PC-3 (cell line): ENCODE data around the gene ABCG8. TPM values are rescaled to one million over a fixed set of nuclear protein-coding genes. Genes with fewer than 3 reads are reported as not detected.

ENCODE experiments used
- ATAC-seq: fragments of 200-7000 bp; cut with Tn5 transposase; 2 replicates; pipeline ENCODE4 v1.9.1; 2020; ENCODE audit warnings: mild to moderate bottlenecking, moderate library complexity
- BruUV-seq: library from RNA; stranded (reverse); fragments of 400-500 nt; replicated peaks from 2 replicates; lab custom pipeline; 2021; lab: Mats Ljungman, UMichigan
- CTCF ChIA-PET: fragments of 300-600 bp; sonication (Branson Sonifier 250); formaldehyde crosslinking; loops from one replicate; lab custom pipeline; 2022; ENCODE audit warnings: antibody characterized with exemption; lab: Charles Lee
- POLR2A ChIA-PET: fragments of 300-600 bp; sonication (Branson Sonifier 250); formaldehyde crosslinking; loops from one replicate; lab custom pipeline; 2022; ENCODE audit warnings: antibody characterized with exemption; ENCODE audit not compliant: unreplicated experiment; lab: Charles Lee
- DNase-seq: peaks from one replicate; pipeline ENCODE4 v3.0.0-alpha.2; 2015
- H2AFZ ChIP-seq: fragments of 300-600 bp; sonication (generic); 2 replicates; pipeline ENCODE4 v1.6.0; 2016; ENCODE audit warnings: antibody characterized with exemption, low read length
- H3F3A ChIP-seq: fragments of 300-600 bp; sonication (generic); one replicate; pipeline ENCODE4 v1.6.0; 2017; ENCODE audit warnings: antibody characterized with exemption, low read length, control low read depth, mild to moderate bottlenecking; ENCODE audit not compliant: unreplicated experiment
- H3K27ac ChIP-seq: fragments of 300-600 bp; sonication (generic); 2 replicates; pipeline ENCODE4 v1.5.1; 2016; ENCODE audit warnings: mild to moderate bottlenecking, low read length
- H3K27me3 ChIP-seq: fragments of 300-600 bp; sonication (generic); 2 replicates; pipeline ENCODE4 v1.6.1; 2016; ENCODE audit warnings: low read length, mixed read lengths
- H3K36me3 ChIP-seq: fragments of 300-600 bp; sonication (generic); 2 replicates; pipeline ENCODE4 v1.6.1; 2016; ENCODE audit warnings: low read depth, mixed run types, low read length, mixed read lengths
- H3K4me1 ChIP-seq: fragments of 300-600 bp; sonication (generic); 2 replicates; pipeline ENCODE4 v1.5.1; 2016; ENCODE audit warnings: low read length; ENCODE audit not compliant: insufficient read depth
- H3K4me2 ChIP-seq: fragments of 300-600 bp; sonication (generic); 2 replicates; pipeline ENCODE4 v1.6.0; 2016; ENCODE audit warnings: low read length
- H3K4me3 ChIP-seq: fragments of 300-600 bp; sonication (generic); 2 replicates; pipeline ENCODE4 v1.5.1; 2016; ENCODE audit warnings: mild to moderate bottlenecking, low read length, mixed read lengths
- H3K79me2 ChIP-seq: fragments of 300-600 bp; sonication (generic); 2 replicates; pipeline ENCODE4 v1.6.1; 2017; ENCODE audit warnings: low read length, mixed read lengths
- H3K9ac ChIP-seq: fragments of 300-600 bp; sonication (generic); 2 replicates; pipeline ENCODE4 v1.6.0; 2016; ENCODE audit warnings: mild to moderate bottlenecking, low read length
- H3K9me2 ChIP-seq: fragments of 300-600 bp; sonication (generic); replicated peaks from 2 replicates; pipeline ENCODE4 v1.6.1; 2016; ENCODE audit warnings: mixed run types, low read length, mixed read lengths
- H3K9me3 ChIP-seq: fragments of 300-600 bp; sonication (generic); 2 replicates; pipeline ENCODE4 v1.6.1; 2016; ENCODE audit warnings: low read length, mixed read lengths
- H4K20me1 ChIP-seq: fragments of 300-600 bp; sonication (generic); 2 replicates; pipeline ENCODE4 v1.6.1; 2016; ENCODE audit warnings: low read length, mixed read lengths
- EZH2 ChIP-seq: fragments of 300-600 bp; sonication (generic); IDR thresholded peaks from one replicate; pipeline ENCODE4 v1.6.1; 2017; ENCODE audit warnings: antibody characterized with exemption, mild to moderate bottlenecking, low read length; ENCODE audit not compliant: unreplicated experiment
- EZH2phosphoT487 ChIP-seq: fragments of 300-600 bp; sonication (generic); IDR thresholded peaks from 2 replicates; pipeline ENCODE4 v1.6.1; 2018; ENCODE audit warnings: mild to moderate bottlenecking, antibody characterized with exemption, low read length, borderline replicate concordance
- intact Hi-C: fragments of 100-400 bp; cut with micrococcal nuclease; formaldehyde crosslinking; loops from 2 replicates; pipeline ENCODE4 v1.9.0; 2023
- total RNA-seq: library from RNA; depleted of rRNA; stranded (reverse); fragments of >200 nt; gene quantifications from 2 replicates; pipeline ENCODE4 v1.2.3, GENCODE V29; 2014
- TF ChIP-seq, protein P1 (sequence below): fragments of 300-600 bp; sonication (generic); conservative IDR thresholded peaks from 2 replicates; pipeline ENCODE4 v1.5.1; 2017; ENCODE audit warnings: antibody characterized with exemption, low read depth, mild to moderate bottlenecking, low read length

Gene ABCG8
- total RNA-seq, 1 experiment from 2014 or later = not detected

- no TSS peak for BruUV-seq
- CTCF ChIA-PET = no interaction called here
- H3K79me2 ChIP-seq = no peaks in the 10 kb centered on the region
- H3K9ac ChIP-seq = no peak overlapping the region
- no peak overlapping the region for H3K27ac ChIP-seq
- intact Hi-C loops = no loop called here
- TF ChIP-seq, protein P1, sequence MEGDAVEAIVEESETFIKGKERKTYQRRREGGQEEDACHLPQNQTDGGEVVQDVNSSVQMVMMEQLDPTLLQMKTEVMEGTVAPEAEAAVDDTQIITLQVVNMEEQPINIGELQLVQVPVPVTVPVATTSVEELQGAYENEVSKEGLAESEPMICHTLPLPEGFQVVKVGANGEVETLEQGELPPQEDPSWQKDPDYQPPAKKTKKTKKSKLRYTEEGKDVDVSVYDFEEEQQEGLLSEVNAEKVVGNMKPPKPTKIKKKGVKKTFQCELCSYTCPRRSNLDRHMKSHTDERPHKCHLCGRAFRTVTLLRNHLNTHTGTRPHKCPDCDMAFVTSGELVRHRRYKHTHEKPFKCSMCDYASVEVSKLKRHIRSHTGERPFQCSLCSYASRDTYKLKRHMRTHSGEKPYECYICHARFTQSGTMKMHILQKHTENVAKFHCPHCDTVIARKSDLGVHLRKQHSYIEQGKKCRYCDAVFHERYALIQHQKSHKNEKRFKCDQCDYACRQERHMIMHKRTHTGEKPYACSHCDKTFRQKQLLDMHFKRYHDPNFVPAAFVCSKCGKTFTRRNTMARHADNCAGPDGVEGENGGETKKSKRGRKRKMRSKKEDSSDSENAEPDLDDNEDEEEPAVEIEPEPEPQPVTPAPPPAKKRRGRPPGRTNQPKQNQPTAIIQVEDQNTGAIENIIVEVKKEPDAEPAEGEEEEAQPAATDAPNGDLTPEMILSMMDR = no peak
- TF ChIP-seq EZH2phosphoT487 (no peak), EZH2 (no peak)
- no peak overlapping the region for H2AFZ ChIP-seq
- no peaks in the 10 kb centered on the region for H3F3A ChIP-seq
- H3K4me1 ChIP-seq = no peaks in the 10 kb centered on the region
- no peaks in the 10 kb centered on the region for H4K20me1 ChIP-seq
- no peak for ATAC-seq
- H3K9me3 ChIP-seq = no peaks in the 10 kb centered on the region
- H3K36me3 ChIP-seq = no peaks in the 10 kb centered on the region
- H3K4me2 ChIP-seq = no peak overlapping the region
- H3K4me3 ChIP-seq = no peak overlapping the region
- H3K27me3 ChIP-seq = no peaks in the 10 kb centered on the region
- H3K9me2 ChIP-seq = no peaks in the 10 kb centered on the region
- no peak for DNase-seq
- POLR2A ChIA-PET = no interaction called here
Observed at GRCh38 chr2:43791035-43791765, 47.6 kb upstream of the ABCG8 start.

GRCh38 chr2:43792653-43793052, 46.1 kb upstream of the ABCG8 start:
- Histone ChIP-seq H3K36me3 (no peaks in the 10 kb centered on the region), H4K20me1 (no peaks in the 10 kb centered on the region), H3K9me3 (no peaks in the 10 kb centered on the region), H3K27ac (no peak overlapping the region), H2AFZ (no peak overlapping the region), H3K4me3 (no peak overlapping the region), H3K27me3 (no peaks in the 10 kb centered on the region), H3F3A (no peaks in the 10 kb centered on the region), H3K4me2 (no peak overlapping the region), H3K9ac (no peak overlapping the region), H3K79me2 (no peaks in the 10 kb centered on the region), H3K9me2 (no peaks in the 10 kb centered on the region), H3K4me1 (no peaks in the 10 kb centered on the region)
- ChIA-PET POLR2A (no interaction called here), CTCF (no interaction called here)
- ATAC-seq = no peak
- BruUV-seq = no TSS peak
- TF ChIP-seq EZH2 (no peak), EZH2phosphoT487 (no peak)
- TF ChIP-seq, protein P1 = no peak
- intact Hi-C loops = no loop called here
- no peak for DNase-seq

GRCh38 chr2:43794956-43795355, 43.8 kb upstream of the ABCG8 start:
- no peak overlapping the region for H3K9ac ChIP-seq
- TF ChIP-seq, protein P1 = no peak
- TF ChIP-seq EZH2phosphoT487 (no peak), EZH2 (no peak)
- no peak overlapping the region for H2AFZ ChIP-seq
- no peaks in the 10 kb centered on the region for H3K9me2 ChIP-seq
- ChIA-PET CTCF (no interaction called here), POLR2A (no interaction called here)
- no peaks in the 10 kb centered on the region for H3K27me3 ChIP-seq
- no peaks in the 10 kb centered on the region for H3K4me1 ChIP-seq
- no peak for DNase-seq
- no peaks in the 10 kb centered on the region for H3K9me3 ChIP-seq
- H3K27ac ChIP-seq = no peak overlapping the region
- no peak for ATAC-seq
- BruUV-seq = no TSS peak
- H3K4me3 ChIP-seq = no peak overlapping the region
- intact Hi-C loops = no loop called here
- no peaks in the 10 kb centered on the region for H3F3A ChIP-seq
- H4K20me1 ChIP-seq = no peaks in the 10 kb centered on the region
- H3K36me3 ChIP-seq = no peaks in the 10 kb centered on the region
- H3K79me2 ChIP-seq = no peaks in the 10 kb centered on the region
- H3K4me2 ChIP-seq = no peak overlapping the region
